Fibroblast of pulmonary artery (primary cell): ENCODE measurements around the gene TMEM131L.
A peak's percentile ranks its signal among the peaks of the same experiment; 100 is the strongest.
"Not testable (repeated sequence)": the region's sequence is repeated elsewhere in the genome, so short reads cannot be mapped to it uniquely, and the experiment has no call there.

ENCODE experiments used
- DNase-seq: peaks from one replicate; pipeline ENCODE4 v3.0.0-alpha.2; 2010; ENCODE audit warnings: low read depth
- H3K4me3 ChIP-seq: replicated peaks from 2 replicates; pipeline ENCODE4 v1.5.1; 2011; ENCODE audit warnings: low read depth, mild to moderate bottlenecking, control low read depth, low read length, moderate library complexity
- TF ChIP-seq, protein P1 (sequence below): IDR thresholded peaks from 2 replicates; pipeline ENCODE4 v1.5.1; 2011; ENCODE audit warnings: mild to moderate bottlenecking, control low read depth, low read length, inconsistent platforms; ENCODE audit errors: missing control alignments

The TMEM131L gene

DNA sequence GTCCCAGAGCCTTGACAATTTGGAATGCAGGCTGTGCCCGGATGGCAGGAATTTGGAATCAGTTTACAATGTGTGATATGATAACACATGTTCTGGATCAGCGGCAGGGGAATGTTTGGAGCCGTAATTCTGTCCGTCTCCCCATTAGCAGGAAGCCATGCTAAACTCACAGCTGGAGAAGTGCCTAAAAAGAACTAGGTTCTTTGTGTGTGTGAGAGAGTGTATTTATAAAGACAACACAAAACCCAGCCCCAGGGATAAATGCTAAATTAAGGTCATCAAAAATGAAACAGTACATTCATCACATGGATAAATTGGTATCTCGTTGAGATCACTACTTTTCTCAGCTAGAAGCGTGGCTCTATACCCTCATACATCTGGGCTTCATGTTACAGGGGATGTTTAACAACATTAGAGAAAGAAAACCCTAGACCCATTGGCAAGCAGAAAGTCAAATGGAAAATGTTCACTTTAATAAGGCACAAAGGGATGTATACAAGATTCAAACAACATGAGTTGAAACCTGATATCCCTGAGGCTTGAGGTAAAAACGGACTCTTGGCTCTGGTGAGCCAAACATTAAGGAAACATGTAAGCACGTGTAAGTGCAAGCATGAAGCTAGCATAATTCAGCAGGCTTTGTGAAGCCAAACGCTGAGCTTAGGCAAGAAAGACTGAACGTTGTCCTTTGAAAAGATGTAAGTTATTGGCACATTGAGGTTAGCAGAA, 18.0 kb upstream of the TMEM131L start:
- TF ChIP-seq, protein P1, sequence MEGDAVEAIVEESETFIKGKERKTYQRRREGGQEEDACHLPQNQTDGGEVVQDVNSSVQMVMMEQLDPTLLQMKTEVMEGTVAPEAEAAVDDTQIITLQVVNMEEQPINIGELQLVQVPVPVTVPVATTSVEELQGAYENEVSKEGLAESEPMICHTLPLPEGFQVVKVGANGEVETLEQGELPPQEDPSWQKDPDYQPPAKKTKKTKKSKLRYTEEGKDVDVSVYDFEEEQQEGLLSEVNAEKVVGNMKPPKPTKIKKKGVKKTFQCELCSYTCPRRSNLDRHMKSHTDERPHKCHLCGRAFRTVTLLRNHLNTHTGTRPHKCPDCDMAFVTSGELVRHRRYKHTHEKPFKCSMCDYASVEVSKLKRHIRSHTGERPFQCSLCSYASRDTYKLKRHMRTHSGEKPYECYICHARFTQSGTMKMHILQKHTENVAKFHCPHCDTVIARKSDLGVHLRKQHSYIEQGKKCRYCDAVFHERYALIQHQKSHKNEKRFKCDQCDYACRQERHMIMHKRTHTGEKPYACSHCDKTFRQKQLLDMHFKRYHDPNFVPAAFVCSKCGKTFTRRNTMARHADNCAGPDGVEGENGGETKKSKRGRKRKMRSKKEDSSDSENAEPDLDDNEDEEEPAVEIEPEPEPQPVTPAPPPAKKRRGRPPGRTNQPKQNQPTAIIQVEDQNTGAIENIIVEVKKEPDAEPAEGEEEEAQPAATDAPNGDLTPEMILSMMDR, result no peak
- H3K4me3 ChIP-seq, result no peak overlapping the region
- DNase-seq, result peak; percentile 26

GRCh38 chr4:153449338-153449737, 16.8 kb upstream of the TMEM131L start:
- DNase-seq, result no peak
- TF ChIP-seq, protein P1, result no peak
- H3K4me3 ChIP-seq, result no peak overlapping the region

DNA sequence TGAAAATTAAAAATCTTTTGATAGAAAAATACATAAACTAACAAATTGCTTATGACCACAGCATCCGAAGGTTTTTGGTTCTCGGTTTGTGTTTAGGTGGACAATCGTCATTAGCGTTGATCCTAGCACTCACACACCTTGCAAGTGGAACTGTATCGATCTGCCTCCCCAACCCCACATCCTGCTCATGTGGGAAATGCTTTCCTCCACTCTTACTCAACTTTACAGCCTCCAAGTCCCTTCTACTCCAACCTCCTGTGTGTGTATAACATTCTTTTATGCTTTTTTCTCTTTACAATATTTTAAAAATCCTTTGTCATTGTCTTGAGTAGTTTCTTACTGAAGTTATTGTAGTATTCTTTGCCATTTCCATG, 15.6 kb upstream of the TMEM131L start:
- no peak overlapping the region for H3K4me3 ChIP-seq
- TF ChIP-seq, protein P1, result no peak
- DNase-seq, result no peak

GRCh38 chr4:153451145-153451544, 15.0 kb upstream of the TMEM131L start:
- DNase-seq, H3K4me3 ChIP-seq: not testable (repeated sequence)

DNA sequence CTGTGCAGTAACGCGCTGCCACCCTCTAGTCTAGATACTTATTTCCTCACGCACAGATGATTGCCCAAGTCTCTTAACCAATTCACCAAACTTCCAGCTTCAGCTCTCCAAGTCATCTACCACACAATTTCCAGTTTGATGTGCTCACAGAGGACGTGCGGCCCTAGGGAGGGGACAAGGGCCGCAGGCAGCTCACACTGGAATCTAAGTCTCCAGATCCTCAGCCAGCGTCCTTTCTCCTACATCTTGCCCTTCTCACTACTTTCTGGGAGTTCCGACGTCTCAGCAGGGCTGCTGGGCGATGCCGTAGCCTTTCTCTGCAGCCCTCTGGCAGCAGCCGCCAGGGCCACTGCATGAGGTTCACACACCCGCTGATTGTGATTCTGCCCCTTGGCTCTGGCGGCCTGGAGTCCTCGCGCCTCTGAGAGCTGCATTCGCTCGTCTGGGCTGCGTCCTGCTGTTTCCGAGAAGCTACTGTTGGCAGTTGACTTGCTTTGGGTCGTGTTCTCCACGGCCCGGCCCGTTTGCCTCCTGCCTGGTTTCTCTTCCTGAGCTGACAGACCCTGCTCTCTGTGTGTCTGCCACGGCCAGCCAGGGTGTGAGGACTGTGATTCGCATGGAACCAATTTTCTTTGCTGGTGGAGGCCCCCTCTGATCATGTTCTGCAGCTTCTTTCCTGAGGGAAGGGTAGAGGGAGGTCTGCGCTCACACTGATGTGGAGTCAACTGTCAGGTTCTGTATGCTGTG, 14.1 kb upstream of the TMEM131L start:
- no peak for DNase-seq
- H3K4me3 ChIP-seq, result no peak overlapping the region
- TF ChIP-seq, protein P1, result no peak

DNA sequence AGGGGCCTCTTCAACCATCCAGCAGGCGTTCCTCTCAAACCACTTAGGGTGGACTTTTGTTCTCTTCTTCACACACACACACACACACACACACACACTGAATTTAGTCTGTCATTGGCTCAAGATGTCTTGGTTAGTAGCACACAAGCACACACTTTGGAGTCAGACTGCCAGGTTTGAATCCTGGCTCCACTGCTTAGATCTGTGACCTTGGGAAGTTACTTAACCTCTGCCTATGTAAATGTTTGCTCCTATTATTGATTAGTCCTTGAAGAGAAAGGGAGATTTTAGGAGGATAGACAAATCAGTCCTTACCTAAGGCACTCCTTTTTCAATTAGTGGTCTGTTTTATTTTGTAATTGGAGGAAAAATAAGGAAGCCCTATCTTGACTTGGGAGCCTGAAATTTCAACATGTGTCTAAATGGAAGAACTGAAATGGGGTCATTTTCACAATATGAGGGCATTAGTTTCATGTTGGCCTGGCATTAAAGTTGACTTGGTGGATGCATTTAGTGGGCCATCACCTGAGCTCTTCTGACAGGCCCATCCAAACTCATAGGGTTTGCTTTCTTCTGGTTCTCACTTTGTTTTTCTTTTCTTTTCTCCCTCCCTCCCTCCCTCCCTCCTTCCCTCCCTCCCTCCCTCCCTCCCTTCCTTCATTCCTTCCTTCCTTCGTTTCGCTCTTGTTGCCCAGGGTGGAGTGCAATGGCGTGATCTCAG, 13.3 kb upstream of the TMEM131L start:
- TF ChIP-seq, protein P1, result no peak
- H3K4me3 ChIP-seq, result no peak overlapping the region

GRCh38 chr4:153453402-153453801, 12.8 kb upstream of the TMEM131L start:
- DNase-seq, result no peak
- TF ChIP-seq, protein P1, result no peak
- H3K4me3 ChIP-seq, result no peak overlapping the region

More for the DNA sequence above, 13.3 kb upstream of the TMEM131L start:
- DNase-seq, result no peak
